ENCODE results near the gene ATP2B2.
"Not testable (repeated sequence)": the region's sequence is repeated elsewhere in the genome, so short reads cannot be mapped to it uniquely, and the experiment has no call there.

Gene ATP2B2

GRCh38 chr3:10384541-10385360 lies 120.6 kb downstream of the ATP2B2 start:
- DNase-seq (ENCODE audit: low read depth in 2 of 2), result no peak

- no peak for DNase-seq (ENCODE audit: low read depth in 2 of 2)
Observed at GRCh38 chr3:10383850-10384248, 121.5 kb downstream of the ATP2B2 start.

- no peak for DNase-seq (ENCODE audit: low read depth in 2 of 2)
Observed at GRCh38 chr3:10382892-10383849, 122.2 kb downstream of the ATP2B2 start.

GRCh38 chr3:10382445-10382844 lies 122.9 kb downstream of the ATP2B2 start:
- DNase-seq (ENCODE audit: low read depth in 2 of 2), result not testable (repeated sequence)

GRCh38 chr3:10381336-10381735 lies 124.0 kb downstream of the ATP2B2 start:
- no peak for DNase-seq (ENCODE audit: low read depth in 2 of 2)

GRCh38 chr3:10380906-10381305 lies 124.5 kb downstream of the ATP2B2 start:
- no peak for DNase-seq (ENCODE audit: low read depth in 2 of 2)

- DNase-seq (ENCODE audit: low read depth in 2 of 2), result no peak
Observed at GRCh38 chr3:10379961-10380360, 125.4 kb downstream of the ATP2B2 start.

- DNase-seq (ENCODE audit: low read depth in 2 of 2), result no peak
Observed at GRCh38 chr3:10379161-10379560, 126.2 kb downstream of the ATP2B2 start.

GRCh38 chr3:10378742-10379141 lies 126.6 kb downstream of the ATP2B2 start:
- DNase-seq (ENCODE audit: low read depth in 2 of 2), result no peak

GRCh38 chr3:10378246-10378645 lies 127.1 kb downstream of the ATP2B2 start:
- DNase-seq (ENCODE audit: low read depth in 2 of 2), result no peak

GRCh38 chr3:10377148-10377725 lies 128.1 kb downstream of the ATP2B2 start:
- no peak for DNase-seq (ENCODE audit: low read depth in 2 of 2)

GRCh38 chr3:10376353-10376752 lies 129.0 kb downstream of the ATP2B2 start:
- no peak for DNase-seq (ENCODE audit: low read depth in 2 of 2)

- DNase-seq (ENCODE audit: low read depth in 2 of 2), result no peak
Observed at GRCh38 chr3:10375296-10376053, 129.9 kb downstream of the ATP2B2 start.

GRCh38 chr3:10374311-10374710 lies 131.1 kb downstream of the ATP2B2 start:
- DNase-seq (ENCODE audit: low read depth in 2 of 2), result no peak

- no peak for DNase-seq (ENCODE audit: low read depth in 2 of 2)
Observed at GRCh38 chr3:10373686-10374261, 131.6 kb downstream of the ATP2B2 start.

GRCh38 chr3:10371789-10372188 lies 133.6 kb downstream of the ATP2B2 start:
- no peak for DNase-seq (ENCODE audit: low read depth in 2 of 2)

GRCh38 chr3:10371167-10371566 lies 134.2 kb downstream of the ATP2B2 start:
- no peak for DNase-seq (ENCODE audit: low read depth in 2 of 2)

GRCh38 chr3:10370429-10370828 lies 135.0 kb downstream of the ATP2B2 start:
- no peak for DNase-seq (ENCODE audit: low read depth in 2 of 2)

GRCh38 chr3:10368512-10368911 lies 136.9 kb downstream of the ATP2B2 start:
- no peak for DNase-seq (ENCODE audit: low read depth in 2 of 2)

GRCh38 chr3:10367506-10367905 lies 137.9 kb downstream of the ATP2B2 start:
- no peak for DNase-seq (ENCODE audit: low read depth in 2 of 2)

GRCh38 chr3:10366651-10367101 lies 138.7 kb downstream of the ATP2B2 start:
- peak; percentile 33 to 54 for DNase-seq (ENCODE audit: low read depth in 2 of 2)
